HT1080 (cell line): Measurements from ENCODE around the gene PPDPF. TPM values are rescaled to one million over a fixed set of nuclear protein-coding genes. Genes with fewer than 3 reads are reported as not detected.
"Not testable (repeated sequence)": the region's sequence is repeated elsewhere in the genome, so short reads cannot be mapped to it uniquely, and the experiment has no call there.

Source experiments
- DNase-seq: peaks from one replicate; pipeline ENCODE4 v3.0.0-alpha.2; 2015; ENCODE audit warnings: low read depth
- polyA plus RNA-seq, 2 experiments: library from polyadenylated mRNA; depleted of rRNA; stranded (reverse); fragments of >200 nt; gene quantifications; 2 replicates each; pipeline ENCODE4 v1.2.3, GENCODE V29; 2015
- total RNA-seq: library from RNA; depleted of rRNA; stranded (reverse); fragments of >200 nt; shearing (Covaris generic); gene quantifications from 2 replicates; pipeline ENCODE4 v1.2.3, GENCODE V29; 2014; rRNA removed

PPDPF gene, protein sequence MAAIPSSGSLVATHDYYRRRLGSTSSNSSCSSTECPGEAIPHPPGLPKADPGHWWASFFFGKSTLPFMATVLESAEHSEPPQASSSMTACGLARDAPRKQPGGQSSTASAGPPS
- total RNA-seq = 35.3 and 143 TPM in 2 replicates
- 528 and 606 TPM in 2 replicates for polyA plus RNA-seq (2015; cell fraction: cytosol; rRNA removed)
- 69.3 and 69.9 TPM in 2 replicates for polyA plus RNA-seq (2015; cell fraction: nucleus; rRNA removed)

DNA sequence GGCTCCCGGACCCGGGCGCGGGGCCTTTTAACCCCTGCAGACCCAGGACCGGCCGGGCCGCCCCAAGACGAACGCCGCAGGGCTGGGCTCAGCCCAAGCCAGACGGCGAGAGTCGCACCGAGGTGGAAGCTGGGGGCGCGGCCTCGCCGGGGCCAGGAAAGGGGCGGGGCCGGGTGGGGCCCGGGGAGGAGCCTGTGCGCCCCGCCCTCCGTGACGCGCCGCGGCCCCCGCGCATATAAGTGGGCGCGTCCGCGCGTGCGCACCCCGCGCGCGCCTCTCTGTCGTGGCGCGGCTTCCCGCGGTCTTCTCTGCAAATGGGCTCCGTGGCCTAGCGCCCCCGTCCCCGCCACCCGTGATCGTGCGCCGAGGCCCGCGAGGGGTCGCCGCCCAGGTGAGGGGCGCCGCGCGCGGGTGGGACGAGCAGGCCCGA, at the start of gene PPDPF:
Gene PPDPF (plus strand): TSS at position 262 of the 430 bp plus-strand sequence. CDS start 544 bp downstream, outside the sequence.
- peak; percentile 52 for DNase-seq

DNA sequence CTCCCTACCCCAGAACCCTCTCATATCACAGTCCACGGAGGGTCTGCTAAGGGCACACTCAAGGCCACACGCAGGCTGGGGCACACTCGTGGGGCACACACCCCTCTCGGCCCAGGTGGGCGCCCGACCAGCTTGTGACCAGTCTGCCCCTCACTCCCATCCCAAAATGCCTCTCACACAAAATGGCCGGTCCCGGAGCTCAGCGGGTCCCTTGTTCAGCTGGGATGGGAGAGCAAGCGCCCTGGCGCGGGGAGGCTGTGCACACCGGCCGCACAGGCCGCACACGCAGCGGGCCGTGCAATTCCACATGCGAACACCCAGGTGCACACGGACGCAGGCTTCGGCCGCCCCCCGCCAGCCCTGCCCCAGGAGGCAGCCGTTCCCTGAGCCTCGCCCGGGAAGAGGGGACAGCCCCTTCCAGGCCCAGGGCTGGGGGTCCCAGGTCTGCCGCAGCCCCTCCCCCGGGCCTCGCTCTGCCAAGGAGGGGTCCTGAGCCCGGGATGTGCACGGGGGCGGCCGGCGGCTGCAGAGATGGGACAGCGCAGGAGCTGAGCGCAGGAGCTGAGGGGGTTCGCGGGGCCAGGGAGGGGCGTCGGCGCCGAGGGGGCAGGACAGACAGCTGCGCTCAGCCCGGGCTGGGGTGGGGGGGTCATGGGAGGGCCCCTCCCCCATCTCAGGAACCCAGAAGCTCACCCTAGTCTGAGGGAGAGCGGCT, 49.4 kb upstream of the PPDPF start:
- no peak for DNase-seq

DNA sequence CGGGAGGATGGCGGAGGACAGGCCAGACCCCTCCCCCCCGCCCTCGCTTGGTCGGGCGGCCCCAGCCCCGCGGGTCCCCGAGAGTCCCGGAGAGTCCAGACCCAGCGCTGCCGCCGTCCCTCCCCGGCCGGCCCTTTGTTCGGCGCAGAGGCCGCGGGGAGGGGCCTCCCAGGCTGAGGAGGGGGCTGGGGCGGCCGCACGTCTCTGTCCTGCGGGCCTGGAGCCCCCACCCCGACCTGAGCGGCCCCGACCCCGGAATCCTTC, 48.9 kb upstream of the PPDPF start:
- no peak for DNase-seq

DNA sequence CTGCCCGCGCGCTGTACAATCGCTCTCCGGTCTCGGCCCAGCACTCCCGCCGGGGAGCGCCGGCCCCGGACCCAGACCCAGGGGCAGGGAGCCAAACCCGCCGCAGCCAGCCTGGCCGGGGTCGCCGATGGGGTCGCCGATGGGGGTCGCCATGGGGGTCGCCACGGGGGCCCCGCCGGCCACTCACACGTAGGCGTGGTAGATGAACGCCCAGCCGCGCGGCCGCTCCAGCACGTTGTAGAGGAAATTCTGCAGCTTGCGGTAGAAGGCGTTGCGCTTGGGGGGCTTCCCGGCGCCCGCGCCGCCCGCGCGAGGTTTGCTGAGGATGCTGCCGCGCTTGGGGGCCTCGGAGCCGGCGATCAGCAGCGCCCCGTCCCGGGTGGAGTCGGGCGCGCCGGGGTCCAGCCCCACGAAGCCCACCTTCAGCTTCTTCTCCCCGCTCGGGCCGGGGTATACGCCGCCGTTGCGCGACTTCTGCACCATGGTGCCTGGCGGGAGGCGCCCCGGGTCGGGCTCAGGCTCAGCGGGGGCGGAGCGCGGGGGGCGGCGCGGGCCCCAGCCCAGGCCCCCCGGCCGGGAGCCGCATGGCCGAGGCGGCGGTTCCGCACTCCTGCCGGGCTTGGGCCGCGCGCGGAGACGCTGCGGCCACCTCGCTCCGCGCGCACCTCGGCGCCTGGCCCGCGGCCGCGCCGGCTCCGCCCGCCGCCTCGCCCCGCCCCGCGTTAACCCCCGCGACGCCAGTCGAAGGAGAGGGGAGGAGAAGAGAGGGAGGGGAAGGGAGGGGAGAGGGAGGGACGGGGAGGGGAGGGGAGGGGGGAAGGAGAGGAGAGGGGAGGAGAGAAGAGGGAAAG, 48.4 kb upstream of the PPDPF start, which contains the start of gene KCNQ2:
Gene KCNQ2 (minus strand): TSS at position 675 of the 851 bp plus-strand sequence. CDS start 192 bp downstream, at position 483.
- DNase-seq = no peak

DNA sequence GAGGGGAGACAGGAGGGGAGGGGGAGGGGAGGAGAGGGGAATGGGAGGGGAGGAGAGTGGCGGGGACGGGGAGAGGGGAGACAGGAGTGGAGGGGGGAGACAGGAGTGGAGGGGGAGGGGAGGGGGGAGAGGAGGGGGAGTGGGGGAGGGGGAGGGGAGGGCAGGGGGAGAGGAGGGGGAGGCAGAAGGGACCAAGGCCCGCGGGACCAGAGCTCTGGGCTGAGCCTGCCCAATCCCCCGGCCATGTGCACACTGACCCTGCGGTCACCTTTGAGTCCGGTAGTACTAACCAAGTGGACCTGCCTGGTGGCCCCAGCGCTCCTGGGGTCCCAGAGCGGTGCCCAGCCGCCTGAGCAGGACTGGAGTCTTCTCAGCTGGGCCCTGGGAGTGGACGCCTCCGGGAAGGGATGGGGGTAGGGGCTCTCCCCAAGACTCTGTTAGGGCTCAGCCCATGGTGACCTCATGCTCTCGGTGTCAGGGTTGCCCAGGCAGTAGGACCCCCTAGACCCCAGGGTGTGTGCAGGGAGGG, 47.6 kb upstream of the PPDPF start:
- DNase-seq = no peak

DNA sequence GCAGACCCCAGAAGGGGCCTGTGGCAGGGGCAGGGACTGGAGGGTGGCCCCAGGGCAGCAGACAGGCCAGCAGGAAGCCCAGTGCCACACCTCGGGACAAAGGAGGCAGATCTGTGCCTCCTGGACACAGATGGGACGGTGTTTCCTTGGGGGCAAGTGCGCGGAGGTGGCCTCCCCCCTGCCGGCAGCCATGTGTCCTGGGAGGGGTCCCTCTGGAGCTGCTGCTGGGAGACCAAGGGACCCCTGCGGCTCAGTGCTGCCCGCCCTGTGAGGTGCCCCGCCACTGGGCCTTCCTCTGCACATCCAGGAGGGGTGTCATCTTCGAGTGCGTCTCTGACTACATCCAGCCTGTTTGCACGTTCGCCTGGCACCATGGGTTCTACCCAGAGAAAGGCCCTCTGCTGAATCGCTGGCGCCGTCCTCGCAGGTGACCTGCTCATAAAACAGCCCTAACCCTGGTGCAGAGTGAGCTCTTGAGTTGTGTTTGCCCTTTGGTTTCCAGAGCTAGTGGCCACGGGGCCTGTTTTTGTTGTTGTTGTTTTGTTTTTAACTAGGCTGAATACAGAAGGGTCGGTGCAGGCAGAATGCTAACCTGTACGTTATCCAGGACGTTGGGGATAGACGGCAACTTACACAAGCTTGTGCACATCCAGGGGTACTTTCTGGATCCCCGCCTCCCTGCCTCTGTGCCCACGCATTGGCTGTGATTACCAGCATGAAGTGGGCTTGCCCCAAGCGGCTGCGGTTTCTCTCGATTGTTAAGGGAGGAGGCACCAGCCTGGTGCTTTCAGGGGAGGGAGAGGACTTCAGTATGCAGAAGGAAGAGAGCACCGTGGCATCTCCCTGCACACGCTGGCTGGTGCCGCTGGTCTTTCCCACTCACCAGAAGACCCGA, 46.8 kb upstream of the PPDPF start:
- no peak for DNase-seq

DNA sequence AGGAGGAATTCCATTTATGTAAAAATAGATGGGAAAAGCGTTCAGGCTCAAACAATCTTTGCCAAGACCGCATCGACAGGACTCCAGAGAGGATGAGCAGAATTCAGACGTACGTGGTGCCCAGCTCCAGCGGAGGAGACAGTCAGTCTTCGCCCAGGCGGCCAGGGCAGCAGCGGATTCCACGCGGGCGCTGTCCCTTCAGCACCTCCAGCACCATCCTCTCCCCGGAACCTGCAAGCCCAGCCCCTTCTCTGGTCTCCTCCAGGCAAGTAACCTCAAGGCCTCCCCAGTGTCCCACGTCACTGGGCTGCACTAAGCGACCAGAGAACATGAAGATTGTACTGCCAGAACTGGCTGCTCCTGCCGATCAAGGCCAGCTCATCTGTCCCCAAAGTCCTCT, 45.4 kb upstream of the PPDPF start:
- DNase-seq = peak; percentile 30

DNA sequence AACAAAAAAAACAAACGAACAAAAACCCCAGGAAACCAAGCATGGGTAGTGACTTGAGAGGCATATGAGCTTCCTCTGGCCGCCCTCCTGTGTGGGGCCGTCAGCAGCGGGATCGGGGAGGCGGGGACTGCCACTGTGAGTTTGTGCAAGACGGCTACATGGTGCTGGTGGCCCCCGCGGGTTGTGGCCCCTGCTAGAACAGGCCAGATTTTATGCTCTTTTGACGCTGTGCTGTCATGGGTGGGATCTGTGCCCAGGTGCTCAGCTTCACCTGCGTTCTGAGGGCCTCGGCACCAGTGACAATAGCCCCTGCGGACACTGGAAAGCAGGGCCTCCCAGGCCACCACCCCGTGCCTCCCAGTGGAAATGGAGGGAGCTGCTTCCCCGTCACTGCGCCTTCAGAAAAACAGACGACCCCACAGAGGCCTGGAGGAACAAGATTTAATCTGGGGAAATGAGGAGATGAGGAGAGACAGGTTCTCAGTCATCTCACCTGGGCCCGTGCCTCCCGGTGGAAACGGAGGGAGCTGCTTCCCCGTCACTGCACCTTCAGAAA, 43.4 kb upstream of the PPDPF start:
- DNase-seq = no peak

DNA sequence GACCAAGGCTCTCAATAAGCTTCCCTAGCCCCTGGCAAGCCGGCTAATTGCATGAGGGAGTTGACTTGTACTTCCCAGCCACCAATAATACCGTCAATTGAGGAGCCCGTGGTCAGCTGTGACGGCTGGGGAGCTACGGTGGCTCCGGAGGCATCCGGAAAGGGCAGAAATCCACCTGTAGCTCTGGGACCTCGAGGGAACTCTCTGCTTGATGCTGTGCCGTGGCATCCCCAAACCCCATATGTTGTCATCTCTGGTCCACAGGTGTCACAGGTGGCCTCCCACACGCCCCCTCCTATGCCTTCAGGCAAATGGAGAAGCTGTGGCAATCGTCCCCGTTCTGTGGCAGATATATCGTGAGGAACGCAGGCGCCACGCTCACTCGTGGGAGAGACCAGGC, 42.6 kb upstream of the PPDPF start:
- DNase-seq = no peak

DNA sequence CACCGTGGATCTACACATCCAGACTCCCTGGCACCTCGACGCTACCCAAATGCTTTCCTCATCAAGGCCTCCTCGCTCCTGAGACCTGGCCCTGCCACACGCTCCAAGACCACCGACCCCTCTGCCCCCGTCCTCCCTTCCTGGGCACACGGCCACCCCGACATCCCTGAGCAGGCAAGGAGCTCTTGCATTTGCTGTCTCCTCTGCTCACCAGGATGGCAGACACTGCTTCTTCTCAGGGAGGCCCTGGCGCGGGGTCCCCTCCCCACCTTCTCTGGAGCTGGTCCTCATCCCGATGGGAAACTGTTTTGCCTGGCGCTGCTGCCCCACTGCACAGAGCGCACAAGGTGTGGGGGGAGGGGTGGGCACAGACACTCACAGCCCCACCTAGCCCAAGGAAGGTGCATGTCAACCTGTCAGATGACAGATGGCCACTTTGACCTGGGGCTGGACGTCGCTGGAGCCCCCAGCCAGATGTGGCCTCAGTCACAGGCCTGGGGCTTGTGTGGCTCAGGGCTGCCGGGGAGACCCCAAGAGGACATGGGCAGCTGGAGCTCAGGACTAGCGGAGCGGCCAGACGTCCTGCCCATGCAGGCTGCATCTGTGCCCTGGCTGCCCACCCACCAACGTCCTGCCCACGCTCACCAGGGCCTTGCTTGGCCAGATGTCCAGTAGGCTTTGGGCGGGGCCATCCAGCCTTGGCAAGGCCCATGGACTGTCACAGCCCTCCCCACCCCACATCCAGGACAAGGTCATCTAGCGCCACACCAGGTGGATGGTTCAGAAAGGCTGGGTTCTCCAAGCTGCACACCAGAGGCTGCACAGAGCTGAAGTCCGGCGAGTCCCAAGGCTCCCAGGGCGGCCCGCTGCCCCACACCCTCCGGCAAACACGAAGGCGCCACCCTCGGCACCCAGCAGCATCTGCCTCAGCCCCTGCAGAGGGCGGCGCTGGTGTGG, 41.9 kb upstream of the PPDPF start:
- DNase-seq = no peak

DNA sequence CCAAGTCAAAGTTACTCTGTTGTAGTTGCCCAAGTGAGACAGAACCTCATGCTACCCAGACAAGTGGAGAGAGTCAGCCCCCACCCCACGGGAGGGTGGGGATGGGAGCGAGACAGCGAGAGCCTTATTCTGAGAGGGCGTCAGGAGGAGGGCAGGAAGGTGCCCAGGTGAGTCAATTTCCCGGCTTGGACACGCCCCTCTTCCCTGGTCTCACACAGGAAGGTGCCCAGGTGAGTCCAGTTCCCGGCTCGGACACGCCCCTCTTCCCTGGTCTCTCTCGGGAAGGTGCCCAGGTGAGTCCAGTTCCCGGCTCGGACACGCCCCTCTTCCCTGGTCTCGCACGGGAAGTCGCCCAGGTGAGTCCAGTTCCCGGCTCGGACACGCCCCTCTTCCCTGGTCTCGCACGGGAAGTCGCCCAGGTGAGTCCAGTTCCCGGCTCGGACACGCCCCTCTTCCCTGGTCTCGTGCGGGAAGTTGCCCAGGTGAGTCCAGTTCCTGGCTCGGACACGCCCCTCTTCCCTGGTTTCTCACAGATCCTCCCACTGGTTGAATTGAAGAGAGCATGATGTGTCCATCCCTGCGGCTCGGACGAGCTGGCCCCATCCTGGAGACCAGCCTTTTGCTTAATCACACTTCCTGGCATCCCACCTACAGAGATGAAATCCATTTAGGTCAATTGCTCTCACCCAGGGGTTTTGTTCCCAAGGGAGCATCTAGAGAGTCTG, 40.7 kb upstream of the PPDPF start:
- not testable (repeated sequence) for DNase-seq

DNA sequence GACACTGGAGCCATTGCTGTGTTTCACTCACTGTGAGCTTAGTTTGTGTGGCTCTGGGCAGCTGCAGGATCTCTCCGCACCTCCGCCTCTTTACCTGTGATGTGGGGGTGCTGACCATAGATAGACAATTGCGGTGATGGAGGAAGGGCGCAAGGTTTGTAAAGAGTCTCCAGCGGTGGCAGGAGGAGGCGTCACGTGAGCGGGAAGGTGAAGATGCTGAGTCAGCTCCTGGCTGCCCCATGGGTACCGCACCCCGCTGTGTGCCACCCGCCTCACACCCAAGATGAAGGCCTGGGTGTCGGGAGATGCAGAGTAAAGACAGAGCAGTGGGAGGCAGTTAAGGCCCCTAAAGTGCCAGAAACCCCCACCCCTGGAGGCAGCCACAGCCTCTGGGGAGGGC, 39.1 kb upstream of the PPDPF start:
- DNase-seq = no peak

DNA sequence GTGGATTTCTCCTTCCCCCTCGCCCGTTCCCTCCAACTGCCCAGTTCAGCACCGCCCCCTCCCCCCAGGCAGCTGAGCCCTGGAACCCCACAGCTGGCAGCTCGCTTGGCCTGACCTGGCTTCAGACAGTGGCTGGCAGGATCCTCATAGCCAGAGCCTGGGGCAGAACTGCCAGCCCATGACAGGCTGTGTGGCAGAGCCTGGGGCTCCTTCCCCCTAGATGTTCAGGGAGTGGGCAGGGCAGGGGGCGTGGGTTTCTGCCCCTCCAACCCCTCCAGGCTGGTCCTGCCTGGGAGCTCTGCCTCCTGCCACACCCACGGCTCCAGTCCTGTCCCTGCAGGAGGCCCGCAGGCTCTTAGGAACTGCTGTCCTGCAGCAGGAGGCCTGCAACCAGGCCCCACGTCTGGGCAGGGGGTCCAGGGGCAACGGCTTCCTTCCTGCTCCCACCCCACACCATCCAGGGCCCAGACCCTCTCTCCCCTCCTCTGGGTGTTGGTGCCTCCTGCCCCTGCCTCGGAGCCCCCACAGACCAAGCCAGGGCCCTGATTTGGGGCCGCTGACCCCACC, 38.5 kb upstream of the PPDPF start:
- no peak for DNase-seq

DNA sequence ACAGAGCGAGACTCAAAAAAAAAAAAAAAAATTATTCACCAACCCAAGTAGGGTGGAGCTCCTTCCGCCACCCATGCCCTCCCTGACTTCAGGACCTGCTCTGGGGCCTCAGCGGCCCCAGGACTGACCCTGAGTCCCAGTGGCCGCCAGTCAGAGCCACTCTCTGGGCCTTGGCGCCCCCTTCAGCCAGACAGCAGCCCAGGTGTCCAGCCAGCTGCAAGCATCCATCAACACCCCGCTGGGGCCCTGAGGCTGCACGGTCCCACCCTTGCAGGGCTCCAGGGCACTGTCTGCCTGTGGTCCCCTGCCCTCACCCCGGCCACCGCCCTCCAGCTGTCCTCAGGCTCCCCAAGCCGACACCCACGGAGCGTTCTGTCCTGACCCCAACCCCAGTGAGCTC, 36.7 kb upstream of the PPDPF start:
- DNase-seq = no peak

DNA sequence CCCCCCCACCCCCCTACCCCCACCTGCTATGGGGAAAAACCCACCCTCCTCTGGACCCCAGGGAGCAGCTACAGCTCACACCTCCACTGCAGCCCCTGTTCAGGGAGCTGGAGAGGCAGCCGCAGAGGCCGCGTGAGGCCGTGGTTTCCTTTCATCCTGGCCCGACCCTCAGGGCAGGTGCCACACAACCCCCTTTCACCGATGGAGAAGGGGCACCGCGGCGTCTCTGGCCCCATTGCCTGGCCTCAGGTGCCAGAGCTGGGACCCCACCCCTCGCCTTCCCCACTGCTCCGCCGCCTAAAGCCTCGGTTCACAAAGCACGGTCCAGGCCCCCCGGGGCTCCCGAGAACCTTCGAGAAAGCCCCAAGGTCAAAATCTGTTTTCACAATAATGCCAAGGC, 36.3 kb upstream of the PPDPF start:
- no peak for DNase-seq

DNA sequence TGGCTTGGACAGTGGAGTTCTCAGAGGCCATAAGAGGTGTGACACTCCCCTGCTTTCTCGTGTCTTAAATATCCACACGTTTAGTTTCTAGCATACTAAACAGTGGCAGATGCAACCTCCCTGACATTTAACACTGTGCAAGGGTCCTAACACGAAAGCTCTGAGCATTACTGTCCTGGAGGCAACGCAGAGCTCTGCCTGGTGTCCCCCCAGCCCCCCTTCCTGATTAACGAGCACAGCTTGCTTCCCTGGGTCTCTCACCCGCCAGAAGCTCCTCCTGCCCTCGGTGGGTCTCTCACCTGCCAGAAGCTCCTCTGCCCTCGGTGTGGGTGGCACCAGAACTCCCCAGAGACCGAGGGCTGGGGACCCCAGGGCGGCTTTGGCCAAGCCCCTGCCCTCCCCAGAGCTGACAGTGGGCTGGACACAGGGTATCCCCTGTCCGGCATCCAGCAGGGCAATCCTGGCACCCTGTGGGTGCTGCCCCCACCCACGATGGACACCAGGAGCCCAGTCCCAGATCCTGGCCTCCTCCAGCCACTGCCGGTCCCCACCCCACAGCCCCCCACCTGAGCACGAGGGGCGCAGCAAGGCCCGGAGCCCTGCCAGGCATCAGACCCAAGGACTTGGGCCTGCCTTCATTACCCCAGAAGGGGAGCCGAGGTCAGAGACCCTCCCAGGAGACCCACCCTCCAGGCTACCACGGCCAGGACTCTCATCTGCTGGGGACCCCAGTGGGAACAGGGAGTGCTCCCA, 35.7 kb upstream of the PPDPF start:
- DNase-seq = no peak

DNA sequence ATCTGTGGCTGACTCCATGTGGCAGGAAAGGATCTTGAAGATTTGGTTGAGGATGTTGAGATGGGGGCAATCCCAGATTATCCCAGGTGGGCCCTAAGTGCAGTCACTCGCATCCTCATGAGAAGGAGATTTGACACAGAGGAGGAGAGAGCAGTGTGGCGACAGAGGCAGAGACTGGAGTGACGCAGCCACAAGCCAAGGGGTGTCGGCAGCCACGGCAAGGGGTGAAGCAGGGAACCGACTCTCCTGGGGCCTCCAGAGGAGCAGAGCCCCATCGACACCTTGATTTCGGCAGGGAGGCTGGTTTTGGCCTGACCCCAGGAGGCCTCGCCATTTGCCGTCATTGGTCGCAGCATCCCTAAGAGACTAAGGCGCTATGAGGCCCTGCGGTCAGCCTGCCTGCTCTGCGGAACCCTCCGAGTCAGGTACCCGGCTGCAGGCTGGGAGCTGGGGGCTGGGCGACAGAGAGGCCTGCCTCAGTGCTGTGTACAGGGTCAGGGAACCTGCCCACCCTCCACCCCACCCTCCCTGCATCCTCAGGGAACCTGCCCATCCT, 34.2 kb upstream of the PPDPF start:
- DNase-seq = no peak
